ENCODE results near the gene COLGALT1.

The COLGALT1 gene

DNA sequence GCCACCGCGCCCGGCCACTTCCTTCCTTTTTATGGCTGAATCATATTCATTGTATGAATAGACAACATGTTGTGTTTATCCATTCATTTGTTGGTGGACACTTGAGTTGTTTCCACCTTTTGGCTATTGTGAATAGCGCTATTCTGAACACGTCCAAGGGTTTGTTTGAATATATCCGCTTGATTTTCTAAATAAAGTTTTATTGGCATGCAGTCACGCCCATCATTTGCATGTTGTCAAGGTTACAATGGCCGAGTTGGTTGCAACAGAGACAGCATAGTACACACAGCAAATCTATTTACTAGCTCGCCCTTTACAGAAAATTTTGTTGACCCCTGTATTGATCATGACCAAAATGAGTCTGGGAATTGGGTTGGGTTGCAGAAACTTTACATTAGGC is 43.5 kb downstream of the COLGALT1 start:
- no peak for DNase-seq (ENCODE audit: low read depth in 3 of 3)

DNA sequence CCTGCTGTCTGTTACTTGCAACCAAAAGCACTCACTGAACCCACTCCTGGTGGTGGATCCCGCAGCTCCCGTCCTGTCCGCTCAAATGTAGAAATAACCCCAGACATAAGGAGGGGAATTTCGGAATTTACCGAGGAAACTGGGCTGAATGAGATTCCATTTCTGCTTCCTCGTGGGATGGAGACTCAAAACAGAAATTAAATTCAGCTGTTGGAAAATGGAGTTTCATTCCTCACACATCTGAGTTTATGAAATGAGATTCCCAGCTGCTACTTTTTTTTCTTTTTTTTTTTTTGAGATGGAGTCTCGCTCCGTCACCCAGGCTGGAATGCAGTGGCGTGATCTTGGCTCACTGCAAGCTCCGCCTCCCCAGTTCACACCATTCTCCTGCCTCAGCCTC is 44.3 kb downstream of the COLGALT1 start:
- no peak for DNase-seq (ENCODE audit: low read depth in 3 of 3)

DNA sequence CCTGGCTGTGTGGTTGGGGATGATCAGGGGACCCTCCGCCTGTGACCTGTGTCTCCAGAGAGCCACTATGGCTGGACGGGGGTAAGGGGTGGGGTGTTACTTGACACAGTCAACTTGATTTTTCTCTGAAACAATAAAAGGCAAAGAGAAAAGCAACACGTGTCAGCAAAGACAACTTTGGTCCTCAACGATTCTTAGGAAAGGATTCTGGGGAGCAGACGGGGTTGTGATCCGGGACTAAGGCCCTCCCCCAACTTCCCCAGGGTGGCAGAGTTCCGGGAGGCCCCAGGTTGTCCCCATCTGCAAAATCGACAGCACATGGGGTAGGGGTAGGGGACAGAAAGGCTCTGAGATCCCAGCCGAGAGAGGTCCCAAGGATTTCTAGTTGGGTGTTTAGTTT is 46.2 kb downstream of the COLGALT1 start:
- no peak for DNase-seq (ENCODE audit: low read depth in 3 of 3)

DNA sequence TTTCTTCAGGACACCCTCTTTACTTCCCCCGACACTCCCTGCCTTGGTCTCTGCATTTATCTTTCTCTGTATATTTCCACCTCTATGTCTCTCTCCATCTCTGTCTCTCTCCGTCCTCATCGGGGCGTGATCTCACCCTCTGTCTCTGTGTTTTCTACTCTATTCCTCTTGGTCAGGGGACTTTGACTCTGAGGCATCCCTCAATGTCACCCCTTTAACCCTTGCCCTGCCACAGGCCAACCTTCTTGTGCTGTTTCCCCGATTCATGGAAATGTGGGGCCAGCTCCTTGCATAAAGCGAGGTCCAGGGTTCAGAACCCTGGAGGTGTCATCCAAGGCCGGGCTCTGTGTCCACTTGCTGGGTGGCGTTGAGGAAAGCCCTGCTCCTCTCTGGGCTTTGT is 46.8 kb downstream of the COLGALT1 start:
- no peak for DNase-seq (ENCODE audit: low read depth in 3 of 3)

DNA sequence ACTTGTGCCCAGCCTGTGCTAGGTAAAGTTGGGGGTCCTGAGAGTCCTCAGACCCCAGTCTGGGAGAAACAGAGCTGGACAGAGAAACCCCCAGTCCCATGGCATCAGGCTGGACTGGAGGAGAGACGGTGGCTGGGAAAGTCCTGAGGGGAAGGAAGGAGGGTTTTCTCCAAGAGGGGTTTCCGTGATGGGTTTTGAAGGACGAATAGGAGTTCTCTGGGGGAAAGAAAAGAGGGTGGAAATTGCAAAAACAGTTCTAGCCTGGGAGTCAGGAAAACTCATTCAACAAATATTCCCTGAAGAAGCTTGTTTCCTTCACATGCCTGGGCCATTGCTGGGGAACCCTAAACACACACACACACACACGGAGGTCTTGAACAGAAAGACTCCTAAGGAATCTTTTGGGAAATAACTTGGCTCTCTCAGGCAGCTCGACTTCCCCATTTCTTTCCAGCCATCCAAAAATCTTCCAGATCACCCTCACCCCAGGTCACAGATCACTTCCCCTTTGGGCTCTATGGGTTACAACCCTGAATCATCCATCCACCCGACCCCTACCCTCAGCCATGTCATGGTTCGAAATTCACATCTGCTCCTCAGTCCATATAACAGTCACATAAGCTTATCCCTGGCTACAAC is 47.5 kb downstream of the COLGALT1 start:
- DNase-seq (ENCODE audit: low read depth in 3 of 3) = no peak

DNA sequence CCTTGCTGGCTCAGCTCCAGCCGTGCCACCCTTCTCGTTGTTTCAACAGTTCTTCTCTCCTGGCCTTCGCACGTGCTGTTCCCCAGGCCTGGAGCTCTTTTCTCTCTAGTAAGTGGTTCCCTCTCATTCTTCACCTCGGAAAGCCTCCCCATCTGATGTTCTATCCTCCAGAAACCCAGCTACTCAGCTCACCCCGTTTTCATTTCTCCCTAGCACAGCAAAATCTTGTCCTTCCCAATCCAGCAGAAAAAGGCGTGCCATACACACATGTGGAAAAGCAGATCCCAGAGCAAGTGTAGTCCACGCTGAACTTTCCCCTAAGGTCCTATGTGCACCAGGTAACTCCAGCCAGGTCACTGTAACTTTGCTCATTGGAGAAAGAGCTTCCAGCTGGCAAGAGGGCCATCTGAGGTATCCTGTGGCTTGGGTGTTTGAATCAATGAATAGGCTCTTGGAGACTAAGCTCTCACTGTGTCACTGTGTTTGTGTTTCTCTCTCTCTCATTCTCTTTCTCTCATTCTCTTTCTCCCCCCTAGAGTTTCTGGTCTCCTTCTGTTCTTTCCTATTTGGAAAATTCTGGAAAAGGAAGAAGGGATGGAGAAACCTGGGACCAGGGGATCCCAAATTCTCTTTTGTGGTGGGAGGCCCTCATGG is 49.0 kb downstream of the COLGALT1 start:
- DNase-seq (ENCODE audit: low read depth in 3 of 3) = no peak

DNA sequence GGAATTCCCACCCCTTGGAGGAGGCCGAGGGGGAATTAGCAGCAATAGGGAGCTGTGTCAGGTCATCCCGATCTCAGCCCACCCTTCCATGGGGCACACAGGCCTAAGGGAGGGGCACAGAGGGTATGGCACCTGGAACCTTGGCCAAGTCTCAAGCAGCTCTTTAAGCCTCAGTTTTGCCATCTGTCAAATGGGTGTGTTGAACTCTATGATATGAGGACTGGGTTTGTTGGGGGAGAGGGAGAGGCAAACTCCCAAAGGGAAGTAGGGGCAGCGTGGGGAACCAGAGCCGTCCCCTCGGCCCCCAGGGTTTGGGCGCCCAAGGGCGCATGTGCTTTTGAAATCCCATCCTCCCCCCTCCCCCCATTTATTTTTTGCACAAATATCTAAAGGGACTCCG is 49.7 kb downstream of the COLGALT1 start:
- DNase-seq (ENCODE audit: low read depth in 3 of 3) = no peak

DNA sequence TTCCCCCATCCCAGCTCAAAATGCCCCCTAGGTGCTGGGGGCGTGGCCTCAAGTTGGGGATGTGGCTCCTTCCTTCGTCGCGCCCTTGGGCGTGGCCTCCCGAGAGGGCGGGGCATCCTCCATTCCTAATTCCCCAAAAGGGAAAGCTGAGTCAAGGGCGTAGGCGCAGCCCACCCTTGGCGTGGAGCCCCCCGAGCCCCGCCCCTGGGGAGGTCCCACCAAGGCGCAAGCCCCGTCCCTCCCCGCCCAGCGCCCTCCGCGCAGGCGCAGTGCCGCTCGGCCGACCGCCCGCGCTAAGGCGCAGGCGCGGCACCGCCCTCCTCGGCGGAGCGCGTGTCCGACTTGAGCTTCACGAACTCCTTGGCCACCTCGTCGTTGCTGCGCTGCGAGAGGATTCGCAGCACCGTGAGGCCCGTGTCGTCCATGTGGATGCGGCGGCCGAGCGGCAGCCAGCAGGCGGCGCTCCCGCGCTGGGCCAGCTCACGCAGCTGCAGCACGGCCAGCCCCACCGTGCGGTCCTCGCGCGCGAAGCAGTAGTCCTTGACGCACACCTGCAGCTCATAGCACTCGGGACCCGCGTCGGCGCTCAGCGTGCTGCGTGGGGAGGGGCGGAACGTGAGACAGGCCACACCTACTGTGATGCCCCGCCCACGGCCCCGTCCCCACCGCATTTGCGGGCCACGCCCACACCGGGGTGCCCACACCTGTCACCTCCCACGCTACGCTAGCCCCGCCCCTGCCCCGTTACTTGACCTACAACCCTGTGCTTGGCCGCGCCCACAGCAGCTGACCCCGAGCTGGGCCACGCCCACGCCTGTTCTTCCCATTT is 50.5 kb downstream of the COLGALT1 start:
- peak; percentile 60 to 80 (median 74) for DNase-seq (ENCODE audit: low read depth in 3 of 3)

DNA sequence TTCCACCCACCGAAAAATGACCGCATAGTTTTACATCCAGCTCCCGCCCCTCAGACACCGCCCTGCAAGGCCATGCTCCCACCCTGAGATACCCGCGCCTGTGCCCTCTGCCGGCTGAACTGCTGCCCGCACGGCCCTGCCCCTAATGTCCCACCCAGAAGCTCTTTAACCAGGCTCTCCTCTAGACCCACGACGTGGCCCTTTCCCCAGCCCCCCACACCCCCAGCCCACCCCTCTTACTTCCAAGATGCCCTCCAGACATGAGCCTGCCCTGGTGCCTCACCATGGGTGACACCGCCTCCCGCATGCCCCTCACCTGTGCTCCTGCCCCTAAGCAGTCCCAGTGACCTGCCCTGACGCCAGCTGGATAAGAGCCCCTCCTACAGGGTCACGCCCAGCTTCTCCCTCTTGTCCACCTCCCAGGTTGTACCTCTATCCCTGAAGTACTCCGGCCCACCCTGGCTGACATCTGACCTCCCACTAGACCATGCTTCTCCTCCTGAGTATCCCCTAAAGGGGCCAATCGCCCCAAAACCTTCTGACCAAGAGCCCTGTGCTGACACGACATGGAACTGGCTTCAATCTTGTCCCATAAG is 51.2 kb downstream of the COLGALT1 start:
- DNase-seq (ENCODE audit: low read depth in 3 of 3) = peak in 1 of 3 donors; percentile 2

DNA sequence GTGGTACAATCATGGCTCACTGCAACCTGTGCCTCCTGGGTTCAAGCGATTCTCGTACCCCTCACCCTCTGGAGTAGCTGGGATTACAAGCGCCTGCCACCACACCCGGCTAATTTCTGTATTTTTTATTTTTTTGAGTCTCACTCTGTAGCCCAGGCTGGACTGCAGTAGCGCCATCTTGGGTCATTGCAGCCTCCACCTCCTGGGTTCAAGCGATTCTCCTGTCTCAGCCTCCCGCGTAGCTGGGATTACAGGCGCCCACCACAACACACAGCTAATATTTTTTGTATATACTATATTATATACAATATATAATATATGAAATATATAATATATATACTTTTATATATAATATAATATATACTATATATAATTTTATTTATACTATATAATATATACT is 52.5 kb downstream of the COLGALT1 start:
- DNase-seq (ENCODE audit: low read depth in 3 of 3) = no peak

DNA sequence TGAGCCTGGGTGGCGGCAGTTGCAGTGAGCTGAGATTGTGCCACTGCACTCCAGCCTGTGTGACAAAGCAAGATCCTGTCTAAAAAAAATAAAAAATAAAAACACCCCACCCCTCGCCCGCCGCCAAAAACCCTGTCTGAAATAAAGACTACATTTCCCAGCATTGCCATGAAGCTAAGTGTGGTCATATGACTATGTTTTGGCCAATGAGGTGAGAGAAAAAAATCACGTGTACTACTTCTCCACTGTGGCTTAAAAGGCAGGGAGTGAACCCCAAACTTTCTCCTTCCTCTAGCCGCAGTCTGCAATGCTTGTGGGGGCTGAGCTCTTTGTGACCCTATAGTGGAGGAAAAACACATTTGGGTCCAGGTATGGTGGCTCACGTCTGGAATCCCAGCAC is 54.9 kb downstream of the COLGALT1 start:
- DNase-seq (ENCODE audit: low read depth in 3 of 3) = no peak

DNA sequence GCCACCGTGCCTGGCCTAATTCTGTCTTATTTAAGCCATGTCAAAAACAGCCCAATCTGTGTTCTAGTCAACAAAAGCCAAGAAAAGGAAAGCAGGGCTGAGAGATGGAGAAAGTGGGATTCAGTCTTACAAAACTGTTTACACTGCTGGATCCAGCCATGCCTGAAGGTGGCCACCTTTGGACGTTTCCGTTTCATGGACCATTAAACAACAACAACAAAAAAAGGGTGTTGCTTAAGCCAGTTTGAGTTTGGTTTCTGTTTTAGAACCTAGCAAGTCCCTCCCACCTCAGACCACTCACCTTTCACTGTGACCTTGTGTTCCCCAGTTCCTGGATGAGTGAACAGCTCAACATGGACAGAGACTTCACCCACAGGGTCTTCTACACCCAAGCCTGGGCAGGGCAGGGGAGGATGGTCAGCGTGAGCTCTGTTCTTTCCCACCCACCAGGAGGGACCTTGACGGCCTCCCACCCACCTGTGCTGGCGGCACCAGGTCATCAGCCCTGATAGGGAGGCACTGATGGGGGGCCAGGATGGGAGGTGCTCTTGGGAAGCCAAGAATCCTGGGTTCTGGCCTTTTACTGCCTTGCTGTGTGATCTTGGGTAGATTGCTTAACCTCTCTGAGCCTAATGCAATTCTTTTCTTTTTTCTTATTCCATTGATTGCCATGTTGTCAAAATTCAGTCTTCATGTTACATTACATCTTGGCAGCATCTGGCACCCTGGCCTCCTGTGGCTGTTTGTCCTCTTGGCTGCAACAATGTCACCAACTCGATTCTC is 56.2 kb downstream of the COLGALT1 start:
- no peak for DNase-seq (ENCODE audit: low read depth in 3 of 3)

DNA sequence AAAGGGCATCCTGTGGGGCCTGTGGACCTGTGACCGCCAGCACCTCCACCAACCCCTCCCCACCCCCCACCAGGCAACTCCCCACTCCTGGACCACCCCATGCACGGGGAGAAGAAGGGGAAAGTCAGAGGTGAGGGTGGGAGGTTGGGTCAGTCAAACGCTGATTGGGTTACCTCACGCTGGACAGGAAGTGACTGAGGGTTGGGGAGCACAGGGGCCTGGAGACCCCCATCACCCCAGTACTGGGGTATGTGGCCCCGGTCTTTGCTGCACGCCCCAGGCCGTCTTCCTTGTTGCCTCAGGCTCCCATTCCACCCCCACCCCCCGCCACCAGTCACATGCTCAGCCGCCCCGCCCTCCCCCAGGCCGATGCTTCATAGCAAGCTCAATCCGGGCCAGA is 59.0 kb downstream of the COLGALT1 start:
- DNase-seq (ENCODE audit: low read depth in 3 of 3) = no peak

DNA sequence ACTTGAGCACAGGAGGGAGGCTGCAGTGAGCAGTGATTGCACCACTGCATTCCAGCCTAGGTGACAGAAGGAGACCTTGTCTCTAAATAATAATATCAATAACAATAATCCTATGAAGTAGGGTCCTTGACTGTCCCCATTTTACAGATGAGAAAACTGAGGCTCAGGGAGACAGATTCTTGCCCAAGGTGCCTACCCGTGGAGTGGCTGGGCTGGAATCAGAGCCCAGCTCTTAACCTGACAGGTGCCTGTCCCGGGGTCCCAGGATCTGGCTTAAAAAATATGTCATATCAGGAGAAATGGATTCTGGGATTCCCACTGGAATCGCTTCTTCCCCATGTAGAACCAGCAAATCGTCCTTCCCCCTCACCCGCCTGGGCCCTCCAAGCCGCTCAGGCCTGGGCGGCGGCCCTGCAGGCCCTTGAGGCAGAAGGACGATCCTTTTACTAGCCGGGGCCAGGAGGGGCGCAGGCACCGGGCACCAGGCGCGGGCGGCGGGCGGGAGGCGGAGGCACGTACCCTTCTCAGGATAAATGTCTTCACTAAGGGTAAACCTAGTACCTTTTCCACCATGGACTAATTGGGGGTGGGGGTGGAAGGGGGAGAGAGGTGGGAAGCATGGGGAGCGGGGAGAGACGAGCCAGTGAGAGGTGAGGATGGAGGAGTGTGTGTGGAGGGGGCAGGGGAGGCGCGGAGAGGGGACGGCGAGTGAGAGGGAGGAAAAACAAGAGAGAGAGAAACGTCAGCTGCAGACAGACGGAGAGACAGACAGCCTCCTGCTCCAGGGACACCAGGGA is 60.6 kb downstream of the COLGALT1 start:
- DNase-seq (ENCODE audit: low read depth in 3 of 3) = no peak

DNA sequence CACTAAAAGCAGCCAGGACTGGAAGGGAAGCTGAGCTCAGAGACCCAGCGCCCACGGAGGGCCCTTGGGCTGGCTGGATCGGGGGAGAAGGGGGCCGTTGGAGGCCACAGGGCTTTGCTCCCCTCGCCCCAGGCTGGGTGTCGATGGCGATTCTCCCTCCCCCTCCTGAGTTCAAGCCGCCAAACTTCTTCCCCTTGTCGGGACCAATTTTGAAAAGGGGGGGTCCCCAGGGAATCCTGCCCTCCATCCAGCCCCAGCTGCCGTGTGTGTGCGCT is 61.2 kb downstream of the COLGALT1 start:
- DNase-seq (ENCODE audit: low read depth in 3 of 3) = no peak

DNA sequence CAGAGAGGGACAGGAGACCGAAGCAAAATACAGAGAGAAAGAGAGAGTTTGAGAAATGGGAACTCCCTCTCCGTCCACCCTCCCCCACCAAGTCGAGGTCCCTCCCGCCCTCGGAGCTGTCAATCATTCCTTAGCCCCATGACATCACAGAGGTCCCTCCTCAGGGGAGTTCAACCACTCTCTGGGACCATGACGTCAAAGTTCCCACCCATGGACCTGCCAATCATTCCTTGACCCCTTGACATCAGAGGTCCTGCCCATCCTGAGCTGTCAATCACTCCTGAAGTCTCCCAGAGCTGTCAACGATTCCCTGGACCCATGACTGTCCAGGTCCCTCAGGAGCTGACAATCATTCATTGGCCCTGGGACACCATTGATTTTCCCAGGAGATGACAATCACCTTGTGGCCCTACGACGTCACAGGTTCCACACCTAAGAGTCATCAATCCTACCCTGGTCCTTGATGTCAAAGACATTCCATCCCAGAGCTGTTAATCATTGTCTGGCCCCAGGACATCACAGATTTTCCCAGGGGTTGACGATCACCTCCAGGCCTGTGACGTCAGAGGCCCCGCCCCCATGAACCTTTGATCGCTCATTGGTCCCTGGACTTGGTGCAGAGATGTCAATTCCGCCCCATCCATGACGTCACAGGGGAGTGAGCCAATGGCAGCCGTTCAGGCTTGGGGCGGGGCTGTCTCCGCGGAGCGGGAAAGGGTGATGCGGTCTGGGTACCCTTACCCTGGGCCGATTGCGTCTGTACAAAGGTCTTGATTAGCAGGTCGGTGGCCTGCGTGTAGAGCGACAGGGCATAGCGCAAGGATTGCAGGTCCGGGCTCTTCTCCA is 61.7 kb downstream of the COLGALT1 start:
- DNase-seq (ENCODE audit: low read depth in 3 of 3) = no peak

DNA sequence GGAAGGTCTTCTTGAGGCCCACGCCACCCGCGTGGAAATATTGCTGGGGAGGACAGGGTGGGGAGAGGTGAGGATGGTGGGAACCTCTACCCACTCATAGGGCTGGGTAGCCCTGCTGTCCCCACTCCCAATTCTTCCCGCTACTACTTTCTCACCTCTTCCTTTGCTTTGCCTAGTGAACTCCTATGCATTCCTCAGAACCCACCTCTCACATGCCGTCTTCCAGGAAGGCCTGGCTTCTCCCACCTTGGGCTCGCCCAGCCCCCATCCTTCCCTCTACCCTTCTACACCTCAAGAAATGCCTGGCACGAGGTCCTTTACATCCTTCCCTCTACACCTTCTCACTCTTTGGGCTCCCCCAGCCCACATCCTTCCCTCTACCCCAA is 62.4 kb downstream of the COLGALT1 start:
- DNase-seq (ENCODE audit: low read depth in 3 of 3) = no peak

DNA sequence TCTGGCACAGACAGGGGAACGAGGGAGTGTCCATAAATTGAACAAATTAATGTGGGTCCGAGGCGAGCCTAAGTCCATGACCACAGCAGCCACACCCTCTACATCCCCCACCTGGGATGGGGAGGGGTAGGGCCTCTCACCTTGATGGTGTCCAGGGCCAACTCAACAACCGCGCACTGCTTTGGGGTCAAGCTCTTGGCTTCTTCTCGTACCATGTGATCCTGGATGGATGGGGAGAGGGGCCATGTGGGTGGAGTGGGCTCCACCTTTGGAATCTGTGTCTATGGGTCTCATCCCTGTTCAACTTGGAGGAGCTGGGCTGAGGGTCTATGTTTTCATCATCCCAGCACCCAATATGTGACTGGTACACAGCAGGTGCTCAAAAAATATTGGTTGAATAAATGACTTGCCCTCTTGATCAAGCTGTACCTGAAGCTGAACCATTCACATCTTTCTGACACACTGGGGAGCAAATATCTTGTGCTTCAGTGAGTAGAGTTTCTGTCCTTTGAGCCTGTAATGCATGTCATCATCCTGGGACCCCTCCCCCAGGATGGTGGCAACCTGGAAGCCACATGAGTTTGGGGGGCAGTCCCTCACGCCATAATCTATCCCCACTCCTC is 62.9 kb downstream of the COLGALT1 start:
- DNase-seq (ENCODE audit: low read depth in 3 of 3) = no peak

DNA sequence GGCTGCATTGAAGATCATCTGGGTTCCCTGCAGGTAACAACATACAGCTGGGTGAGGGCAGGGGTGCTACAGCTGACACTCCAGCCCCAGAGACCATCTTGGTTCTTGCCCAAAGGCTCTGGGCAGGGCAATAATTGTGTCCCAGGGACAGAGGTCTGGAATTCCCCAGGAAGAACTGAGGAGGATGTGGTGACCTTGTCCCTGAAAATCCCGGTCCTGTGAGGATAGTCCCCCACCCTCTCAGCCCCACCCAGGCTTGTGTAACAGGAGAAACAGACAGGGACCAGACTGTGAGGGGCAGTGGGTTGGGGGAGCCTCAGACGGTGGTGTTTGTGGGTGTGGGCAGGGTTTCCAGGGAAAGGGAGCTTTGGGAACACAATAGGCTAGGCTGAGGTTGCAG is 63.5 kb downstream of the COLGALT1 start:
- DNase-seq (ENCODE audit: low read depth in 3 of 3) = no peak

DNA sequence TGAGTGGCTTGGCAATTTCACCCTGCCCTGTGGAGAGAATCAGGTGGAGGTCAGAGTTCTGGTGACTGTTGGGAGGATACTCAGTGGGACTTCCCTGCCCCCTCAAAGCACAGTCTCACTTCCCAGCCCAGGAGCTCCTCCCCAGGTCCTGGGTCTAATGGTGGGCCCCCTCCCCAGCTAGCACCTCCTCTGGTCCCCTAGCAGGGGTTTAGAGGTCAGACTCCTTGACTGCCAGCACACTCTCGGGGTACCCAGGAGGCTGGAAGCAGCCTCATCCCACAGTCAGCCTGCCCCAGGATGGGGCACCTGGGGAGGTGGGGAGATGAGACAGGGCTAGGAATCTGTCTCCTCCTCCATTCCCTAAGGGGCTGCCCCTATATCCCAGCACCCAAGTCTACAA is 65.2 kb downstream of the COLGALT1 start:
- DNase-seq (ENCODE audit: low read depth in 3 of 3) = no peak
